ENCODE results near the gene ANKRD55.

DNA sequence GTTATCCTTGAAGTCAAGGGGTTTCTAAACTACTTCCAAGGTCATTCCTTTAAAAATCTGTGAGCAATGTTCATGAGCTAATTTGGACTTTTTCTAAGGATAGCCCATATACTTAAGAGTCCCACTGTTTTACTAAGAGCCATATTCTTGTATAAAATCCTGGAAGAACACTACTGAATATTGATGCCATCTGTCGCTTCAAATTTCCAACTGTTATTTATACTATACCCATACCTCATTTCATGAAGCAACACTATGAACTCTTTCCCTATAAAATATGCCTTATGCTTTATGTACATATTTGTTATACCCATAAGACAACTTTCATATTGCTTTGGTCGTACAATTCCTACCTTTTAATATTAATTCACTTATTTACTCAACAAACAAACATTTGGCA lies 12.4 kb upstream of the ANKRD55 start:
- TF ChIP-seq CTCF (IDR thresholded peaks at IDR 0.05; ENCODE audit: low read depth, low read length, missing input control) = no peak
- no peak for TF ChIP-seq TAF1 (conservative IDR thresholded peaks at IDR 0.05)
- no peak for TF ChIP-seq MAX (IDR thresholded peaks at IDR 0.05)
- TF ChIP-seq, protein P1, sequence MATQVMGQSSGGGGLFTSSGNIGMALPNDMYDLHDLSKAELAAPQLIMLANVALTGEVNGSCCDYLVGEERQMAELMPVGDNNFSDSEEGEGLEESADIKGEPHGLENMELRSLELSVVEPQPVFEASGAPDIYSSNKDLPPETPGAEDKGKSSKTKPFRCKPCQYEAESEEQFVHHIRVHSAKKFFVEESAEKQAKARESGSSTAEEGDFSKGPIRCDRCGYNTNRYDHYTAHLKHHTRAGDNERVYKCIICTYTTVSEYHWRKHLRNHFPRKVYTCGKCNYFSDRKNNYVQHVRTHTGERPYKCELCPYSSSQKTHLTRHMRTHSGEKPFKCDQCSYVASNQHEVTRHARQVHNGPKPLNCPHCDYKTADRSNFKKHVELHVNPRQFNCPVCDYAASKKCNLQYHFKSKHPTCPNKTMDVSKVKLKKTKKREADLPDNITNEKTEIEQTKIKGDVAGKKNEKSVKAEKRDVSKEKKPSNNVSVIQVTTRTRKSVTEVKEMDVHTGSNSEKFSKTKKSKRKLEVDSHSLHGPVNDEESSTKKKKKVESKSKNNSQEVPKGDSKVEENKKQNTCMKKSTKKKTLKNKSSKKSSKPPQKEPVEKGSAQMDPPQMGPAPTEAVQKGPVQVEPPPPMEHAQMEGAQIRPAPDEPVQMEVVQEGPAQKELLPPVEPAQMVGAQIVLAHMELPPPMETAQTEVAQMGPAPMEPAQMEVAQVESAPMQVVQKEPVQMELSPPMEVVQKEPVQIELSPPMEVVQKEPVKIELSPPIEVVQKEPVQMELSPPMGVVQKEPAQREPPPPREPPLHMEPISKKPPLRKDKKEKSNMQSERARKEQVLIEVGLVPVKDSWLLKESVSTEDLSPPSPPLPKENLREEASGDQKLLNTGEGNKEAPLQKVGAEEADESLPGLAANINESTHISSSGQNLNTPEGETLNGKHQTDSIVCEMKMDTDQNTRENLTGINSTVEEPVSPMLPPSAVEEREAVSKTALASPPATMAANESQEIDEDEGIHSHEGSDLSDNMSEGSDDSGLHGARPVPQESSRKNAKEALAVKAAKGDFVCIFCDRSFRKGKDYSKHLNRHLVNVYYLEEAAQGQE (IDR thresholded peaks at IDR 0.05) = no peak
- no peak for TF ChIP-seq RAD21 (IDR thresholded peaks at IDR 0.05)
- TF ChIP-seq FOXA1 (IDR thresholded peaks at IDR 0.05) = no peak
